HG03039 (cell line): Measurements from ENCODE around the gene INSR.

Source experiments
- ATAC-seq: cut with Tn5 transposase; IDR thresholded peaks from one replicate; pipeline ENCODE4 v1.9.1; 2021; ENCODE audit warnings: mild to moderate bottlenecking, moderate library complexity; ENCODE audit not compliant: unreplicated experiment

The INSR gene

DNA sequence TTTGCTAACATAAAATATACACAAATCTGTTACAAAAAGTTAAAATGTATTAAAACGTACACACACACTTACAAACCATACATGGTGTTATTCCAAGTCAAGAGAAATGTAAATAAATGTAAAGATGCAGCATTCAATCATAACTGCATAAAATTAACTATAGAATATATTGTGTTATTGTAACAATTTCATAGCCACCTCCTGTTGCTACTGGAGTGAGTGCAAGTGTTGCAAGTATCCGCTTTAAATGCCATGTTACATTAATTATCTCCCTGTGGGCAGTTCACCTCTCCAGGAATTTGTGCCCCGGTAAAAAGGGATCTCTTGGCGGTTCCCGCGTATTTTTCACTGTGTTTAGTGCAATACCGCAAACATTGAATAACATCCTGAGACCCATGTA, 3.5 kb upstream of the INSR start:
- ATAC-seq, result no peak

- ATAC-seq, result no peak
Measured at GRCh38 chr19:7295912-7296536, 1.8 kb upstream of the INSR start.

- ATAC-seq, result peak; percentile 57
Measured at GRCh38 chr19:7294558-7295212, 471 bp upstream of the INSR start.

GRCh38 chr19:7292950-7293761, 1.1 kb downstream of the INSR start:
- no peak for ATAC-seq

- ATAC-seq, result no peak
Measured at GRCh38 chr19:7292352-7292949, 1.8 kb downstream of the INSR start.

- no peak for ATAC-seq
Measured at GRCh38 chr19:7288977-7289376, 5.2 kb downstream of the INSR start.

GRCh38 chr19:7288131-7288530, 6.1 kb downstream of the INSR start:
- no peak for ATAC-seq

DNA sequence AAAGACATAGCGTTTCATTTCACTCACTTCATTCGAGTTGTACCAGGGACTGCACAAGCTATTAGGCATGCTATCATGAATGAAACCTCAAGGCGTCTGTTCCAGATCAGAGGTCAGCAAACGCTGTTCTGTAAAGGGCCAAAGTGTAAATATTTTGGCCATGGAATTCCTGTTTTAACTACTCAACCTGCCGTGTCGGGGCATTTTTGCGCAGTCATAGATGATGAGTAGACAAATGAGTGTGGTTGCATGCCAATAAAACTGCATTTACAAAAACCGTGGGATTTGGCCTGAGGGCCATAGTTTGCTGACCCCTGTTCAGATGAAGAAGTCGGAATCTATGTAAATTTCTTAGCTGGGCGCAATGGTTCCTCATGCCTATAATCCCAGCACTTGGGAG, 6.5 kb downstream of the INSR start:
- ATAC-seq, result no peak

- ATAC-seq, result no peak
Measured at GRCh38 chr19:7280940-7281666, 13.1 kb downstream of the INSR start.

GRCh38 chr19:7272856-7273578, 21.2 kb downstream of the INSR start:
- ATAC-seq, result no peak

DNA sequence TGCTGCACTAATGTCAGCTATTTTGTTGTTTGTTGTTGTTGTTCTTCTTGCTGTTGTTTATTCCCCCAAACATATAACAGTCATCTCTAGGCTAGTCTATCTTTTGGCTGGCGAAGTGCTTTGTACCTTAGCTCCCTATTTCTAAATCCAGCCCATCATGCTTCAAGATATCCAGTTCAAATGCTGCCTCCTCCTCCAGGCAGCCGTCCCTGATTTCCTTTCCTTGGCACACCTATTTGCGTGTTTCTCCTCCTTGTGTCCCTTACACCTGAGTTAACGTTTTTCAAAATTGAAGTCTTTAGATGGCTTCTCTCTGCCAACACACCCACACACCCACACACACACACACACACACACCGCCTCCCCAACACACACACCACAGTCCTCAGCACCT, 25.5 kb downstream of the INSR start:
- no peak for ATAC-seq

DNA sequence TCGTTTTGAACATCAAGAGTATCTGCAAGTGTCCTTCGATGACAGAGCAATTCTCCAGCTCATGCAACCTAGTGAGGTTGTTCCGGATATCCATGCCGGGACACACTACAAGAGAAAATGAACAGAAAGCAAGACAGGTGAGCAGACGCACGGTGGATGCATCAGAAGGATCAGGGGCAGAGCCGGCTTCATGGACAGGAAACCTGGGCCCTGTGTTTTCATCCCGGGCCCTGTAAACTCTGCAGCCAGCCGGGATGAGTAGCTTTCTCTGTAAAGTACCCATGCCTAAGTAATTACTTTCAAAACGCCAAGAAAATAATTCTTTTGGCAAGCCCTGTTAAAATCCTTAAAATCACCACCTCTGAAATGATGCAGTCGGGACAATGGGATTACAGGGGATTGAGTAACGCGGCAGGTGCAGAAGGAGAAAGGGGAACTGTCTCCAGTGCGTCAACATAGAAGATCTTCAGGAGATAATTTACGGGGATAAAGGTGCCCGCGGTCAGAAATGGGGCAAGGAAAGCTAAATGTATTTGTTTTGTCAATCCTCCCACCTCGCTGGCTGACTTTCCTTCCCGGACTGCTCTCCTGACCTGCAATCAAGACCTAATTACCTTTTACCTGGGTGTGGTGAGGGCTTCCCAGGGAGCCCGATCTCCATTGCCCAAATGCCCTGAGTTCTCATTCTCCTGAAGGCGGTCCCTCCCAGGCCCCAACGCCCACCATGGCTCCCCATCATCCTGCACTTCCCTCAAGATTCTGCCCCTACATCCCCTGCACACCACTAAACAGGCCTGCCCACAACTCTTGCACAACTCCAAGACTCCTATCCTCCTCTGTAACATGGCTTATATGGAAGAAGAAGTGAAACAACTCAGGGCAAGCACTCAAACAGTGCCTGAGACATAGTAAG, 26.2 kb downstream of the INSR start:
- no peak for ATAC-seq

DNA sequence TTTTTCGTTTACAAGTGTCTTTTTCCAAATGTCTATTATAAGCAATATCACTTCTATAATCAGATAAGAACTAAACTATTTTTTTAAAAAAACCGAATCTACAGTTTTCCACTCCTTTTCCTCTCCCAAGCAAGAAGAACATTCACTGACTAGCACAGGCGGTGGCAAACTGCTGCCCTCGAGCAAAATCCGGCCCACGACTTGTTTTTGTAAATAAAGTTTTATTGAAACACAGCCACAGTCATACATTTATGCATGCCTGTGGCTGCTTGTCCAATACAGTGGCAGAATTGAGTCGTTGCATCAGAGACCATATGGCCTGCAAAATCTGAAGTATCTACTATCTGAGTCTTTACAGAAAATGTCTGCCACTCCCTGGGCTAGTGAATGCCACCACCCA, 27.4 kb downstream of the INSR start:
- ATAC-seq, result no peak

- ATAC-seq, result no peak
Measured at GRCh38 chr19:7265963-7266362, 28.3 kb downstream of the INSR start.

DNA sequence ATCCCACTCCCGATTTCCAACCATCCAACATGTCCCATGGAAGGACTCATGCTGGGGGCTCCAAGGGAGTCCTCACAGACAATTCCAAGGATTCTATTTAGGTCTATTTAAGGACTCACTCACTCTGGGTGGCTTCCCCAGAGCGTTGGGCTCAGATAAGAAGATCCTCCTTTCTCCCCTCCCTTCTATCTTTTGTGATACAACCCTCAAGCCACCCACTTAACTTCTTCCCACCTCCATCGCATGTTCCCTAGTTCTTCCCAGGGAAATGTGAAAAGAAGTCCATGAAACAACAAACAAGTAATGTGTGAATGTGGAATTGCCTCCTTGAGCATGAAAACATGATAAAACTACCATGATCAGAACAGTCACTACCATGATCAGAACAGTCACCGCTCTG, 29.4 kb downstream of the INSR start:
- ATAC-seq, result no peak

GRCh38 chr19:7263521-7263920, 30.7 kb downstream of the INSR start:
- ATAC-seq, result no peak

DNA sequence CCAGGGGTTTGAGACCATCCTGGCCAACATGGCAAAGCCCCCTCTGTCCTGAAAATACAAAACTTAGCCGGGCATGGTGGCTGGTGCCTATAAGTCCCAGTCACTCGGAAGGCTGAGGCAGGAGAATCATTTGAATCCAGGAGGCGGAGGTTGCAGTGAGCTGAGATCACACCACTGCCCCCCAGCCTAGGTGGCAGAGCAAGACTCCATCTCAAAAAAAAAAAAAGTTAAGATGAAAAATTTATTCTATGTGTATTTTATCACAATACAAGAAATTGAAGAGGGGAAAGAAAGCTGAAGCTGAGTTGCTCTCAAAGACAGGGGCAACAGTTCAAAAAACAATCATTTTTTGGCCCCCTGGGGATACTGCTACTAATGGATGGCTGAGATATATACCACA, 31.1 kb downstream of the INSR start:
- no peak for ATAC-seq

- no peak for ATAC-seq
Measured at GRCh38 chr19:7262470-7262869, 31.7 kb downstream of the INSR start.

- ATAC-seq, result no peak
Measured at GRCh38 chr19:7260161-7260560, 34.1 kb downstream of the INSR start.
